ENCODE data around the gene ADARB2.

GRCh38 chr10:1744524-1744923 lies 7.2 kb upstream of the ADARB2 start:
- TF ChIP-seq FOXP2 (optimal IDR thresholded peaks at IDR 0.05; ENCODE audit: borderline replicate concordance, extremely low read depth, extremely low read length, insufficient read depth) (no peak), REST (IDR thresholded peaks at IDR 0.05; ENCODE audit: insufficient read depth in 1 of 2, low read depth in 2 of 2, low read length in 2 of 2) (no peak)
